NCI-H82 (cell line): ENCODE results near the gene TAMALIN.
A peak's percentile ranks its signal among the peaks of the same experiment; 100 is the strongest.

ENCODE experiments used
- DNase-seq: peaks from one replicate; lab custom pipeline; 2025; lab: John Stamatoyannopoulos, UW

The TAMALIN gene

GRCh38 chr12:52055731-52056711, 49.3 kb downstream of the TAMALIN start:
- DNase-seq: no peak

GRCh38 chr12:52056801-52057637, 50.3 kb downstream of the TAMALIN start:
- no peak for DNase-seq

GRCh38 chr12:52057638-52058576, 51.2 kb downstream of the TAMALIN start:
- DNase-seq: no peak

- peak; percentile 31 for DNase-seq
These were observed 52.0 kb downstream of the TAMALIN start for GRCh38 chr12:52058631-52059361.

GRCh38 chr12:52059582-52060497, 53.1 kb downstream of the TAMALIN start:
- DNase-seq: no peak

- no peak for DNase-seq
These were observed 53.9 kb downstream of the TAMALIN start for GRCh38 chr12:52060498-52061177.

GRCh38 chr12:52061470-52062166, 54.9 kb downstream of the TAMALIN start:
- no peak for DNase-seq

- no peak for DNase-seq
These were observed 55.7 kb downstream of the TAMALIN start for GRCh38 chr12:52062167-52063081.

- no peak for DNase-seq
These were observed 56.6 kb downstream of the TAMALIN start for GRCh38 chr12:52063082-52063924.

- no peak for DNase-seq
These were observed 57.4 kb downstream of the TAMALIN start for GRCh38 chr12:52063981-52064649.
